ENCODE data around the gene WHRN.

WHRN gene

DNA sequence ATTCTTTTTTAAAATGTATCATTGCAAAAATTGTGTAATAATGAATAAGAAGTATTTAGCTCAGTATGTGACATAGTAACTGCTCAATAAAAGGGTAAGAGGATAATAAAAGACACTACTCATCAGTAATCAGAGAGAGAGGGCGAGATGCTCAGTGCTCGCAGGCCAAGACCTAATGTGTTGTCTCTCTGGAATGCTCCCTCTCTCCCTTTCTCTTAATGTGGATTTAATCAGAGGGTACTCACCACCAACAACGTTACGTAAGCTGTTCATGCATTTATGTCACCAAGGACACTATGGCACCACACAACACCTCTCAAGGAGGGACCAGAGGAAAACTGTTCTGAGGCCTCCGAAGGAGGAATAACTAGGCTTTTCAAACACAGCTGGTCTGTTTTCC lies 42.5 kb downstream of the WHRN start:
- Histone ChIP-seq H3K79me2 (ENCODE audit: insufficient read depth, low read depth) (no peaks in the 10 kb centered on the region), H3K4me3 (IDR thresholded peaks at IDR 0.05; ENCODE audit: insufficient read depth, low read depth, low read length) (no peak overlapping the region), H3K27me3 (ENCODE audit: insufficient read depth, low read depth) (no peaks in the 10 kb centered on the region), H3K36me3 (ENCODE audit: insufficient read depth) (peaks cover 4% of the 10 kb centered on the region; the same call in 1 of the 2 replicates), H3K27ac (no peak overlapping the region), H4K20me1 (ENCODE audit: insufficient read depth) (no peaks in the 10 kb centered on the region), H2AFZ (ENCODE audit: low read depth) (no peak overlapping the region), H3K4me1 (ENCODE audit: low read depth, poor library complexity, severe bottlenecking) (no peaks in the 10 kb centered on the region), H3K9ac (no peak overlapping the region), H3K4me2 (no peak overlapping the region)
- no peak for TF ChIP-seq CTCF (conservative IDR thresholded peaks at IDR 0.05; ENCODE audit: low read depth, low read length)

DNA sequence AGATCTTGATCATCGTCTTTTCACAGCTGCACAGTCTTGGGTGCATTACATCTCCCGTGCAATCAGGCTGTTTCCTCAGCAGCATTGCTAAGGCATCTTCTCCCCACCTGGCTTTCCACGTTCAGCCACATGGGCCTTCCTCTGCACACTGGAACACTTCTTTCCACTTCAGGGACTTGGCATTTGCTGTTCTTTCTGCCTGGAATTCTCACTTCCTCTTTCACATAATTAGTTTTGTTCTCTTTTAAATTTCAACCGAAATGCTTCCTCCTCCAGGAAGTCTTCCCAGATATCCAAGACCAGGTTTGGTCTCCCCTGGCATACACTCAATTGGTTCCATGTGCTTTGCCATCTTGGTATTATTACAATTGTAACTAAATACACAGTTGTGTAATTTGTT lies 43.8 kb downstream of the WHRN start:
- H4K20me1 ChIP-seq (ENCODE audit: insufficient read depth): no peaks in the 10 kb centered on the region
- H3K27me3 ChIP-seq (ENCODE audit: insufficient read depth, low read depth): no peaks in the 10 kb centered on the region

GRCh38 chr9:114460513-114461199 lies 44.6 kb downstream of the WHRN start:
- H4K20me1 ChIP-seq (ENCODE audit: insufficient read depth): no peaks in the 10 kb centered on the region
- H3K27ac ChIP-seq: no peak overlapping the region
- no peaks in the 10 kb centered on the region for H3K4me1 ChIP-seq (ENCODE audit: low read depth, poor library complexity, severe bottlenecking)
- H3K36me3 ChIP-seq (ENCODE audit: insufficient read depth): peaks cover 4% of the 10 kb centered on the region; the same call in 1 of the 2 replicates
- TF ChIP-seq CTCF (conservative IDR thresholded peaks at IDR 0.05; ENCODE audit: low read depth, low read length): no peak
- H3K27me3 ChIP-seq (ENCODE audit: insufficient read depth, low read depth): no peaks in the 10 kb centered on the region
- no peak overlapping the region for H3K4me2 ChIP-seq
- no peak overlapping the region for H3K4me3 ChIP-seq (IDR thresholded peaks at IDR 0.05; ENCODE audit: insufficient read depth, low read depth, low read length)
- H3K9ac ChIP-seq: no peak overlapping the region
- no peak overlapping the region for H2AFZ ChIP-seq (ENCODE audit: low read depth)
- no peaks in the 10 kb centered on the region for H3K79me2 ChIP-seq (ENCODE audit: insufficient read depth, low read depth)

More for the DNA sequence above, 43.8 kb downstream of the WHRN start:
- H3K4me2 ChIP-seq: no peak overlapping the region
- TF ChIP-seq CTCF (conservative IDR thresholded peaks at IDR 0.05; ENCODE audit: low read depth, low read length): no peak
- H3K4me1 ChIP-seq (ENCODE audit: low read depth, poor library complexity, severe bottlenecking): no peaks in the 10 kb centered on the region
- H3K79me2 ChIP-seq (ENCODE audit: insufficient read depth, low read depth): no peaks in the 10 kb centered on the region
- H3K9ac ChIP-seq: no peak overlapping the region
- H3K36me3 ChIP-seq (ENCODE audit: insufficient read depth): peaks cover 4% of the 10 kb centered on the region; the same call in 1 of the 2 replicates
- no peak overlapping the region for H3K4me3 ChIP-seq (IDR thresholded peaks at IDR 0.05; ENCODE audit: insufficient read depth, low read depth, low read length)
- no peak overlapping the region for H3K27ac ChIP-seq
- no peak overlapping the region for H2AFZ ChIP-seq (ENCODE audit: low read depth)

GRCh38 chr9:114459464-114459863 lies 45.8 kb downstream of the WHRN start:
- H3K36me3 ChIP-seq (ENCODE audit: insufficient read depth): peaks cover 4% of the 10 kb centered on the region; the same call in 1 of the 2 replicates

More at GRCh38 chr9:114459464-114459863, 45.8 kb downstream of the WHRN start:
- Histone ChIP-seq H3K4me2 (no peak overlapping the region), H3K9ac (no peak overlapping the region), H3K27ac (no peak overlapping the region), H4K20me1 (ENCODE audit: insufficient read depth) (no peaks in the 10 kb centered on the region), H3K4me1 (ENCODE audit: low read depth, poor library complexity, severe bottlenecking) (peaks cover 7% of the 10 kb centered on the region), H3K4me3 (IDR thresholded peaks at IDR 0.05; ENCODE audit: insufficient read depth, low read depth, low read length) (no peak overlapping the region), H3K79me2 (ENCODE audit: insufficient read depth, low read depth) (no peaks in the 10 kb centered on the region), H3K27me3 (ENCODE audit: insufficient read depth, low read depth) (no peaks in the 10 kb centered on the region), H2AFZ (ENCODE audit: low read depth) (no peak overlapping the region)
- TF ChIP-seq CTCF (conservative IDR thresholded peaks at IDR 0.05; ENCODE audit: low read depth, low read length): no peak
